GM10248 (cell line): ENCODE data around the gene SVIL.
"Not testable (repeated sequence)": the region's sequence is repeated elsewhere in the genome, so short reads cannot be mapped to it uniquely, and the experiment has no call there.

Experiments used
- CTCF ChIA-PET: fragments of 300-600 bp; sonication (Branson Sonifier 250); formaldehyde crosslinking; extraction: SDS; loops from one replicate; lab custom pipeline; 2021; ENCODE audit warnings: antibody characterized with exemption; lab: Yijun Ruan, JAX
- POLR2A ChIA-PET: fragments of 350-650 bp; sonication (Branson Sonifier 250); formaldehyde crosslinking; extraction: SDS; loops from one replicate; lab custom pipeline; 2020; ENCODE audit warnings: antibody characterized with exemption; lab: Yijun Ruan, JAX
- DNase-seq: peaks from one replicate; pipeline ENCODE4 v3.0.0; 2012; ENCODE audit errors: extremely low spot score
- TF ChIP-seq, protein P1 (sequence below): IDR thresholded peaks from 2 replicates; pipeline ENCODE4 v1.5.1; 2012; ENCODE audit warnings: mild to moderate bottlenecking, low read depth; ENCODE audit errors: extremely low read depth, missing control alignments, control extremely low read depth

The SVIL gene

GRCh38 chr10:29491918-29492317 lies 142.9 kb downstream of the SVIL start:
- CTCF ChIA-PET, result no interaction called here
- TF ChIP-seq, protein P1, sequence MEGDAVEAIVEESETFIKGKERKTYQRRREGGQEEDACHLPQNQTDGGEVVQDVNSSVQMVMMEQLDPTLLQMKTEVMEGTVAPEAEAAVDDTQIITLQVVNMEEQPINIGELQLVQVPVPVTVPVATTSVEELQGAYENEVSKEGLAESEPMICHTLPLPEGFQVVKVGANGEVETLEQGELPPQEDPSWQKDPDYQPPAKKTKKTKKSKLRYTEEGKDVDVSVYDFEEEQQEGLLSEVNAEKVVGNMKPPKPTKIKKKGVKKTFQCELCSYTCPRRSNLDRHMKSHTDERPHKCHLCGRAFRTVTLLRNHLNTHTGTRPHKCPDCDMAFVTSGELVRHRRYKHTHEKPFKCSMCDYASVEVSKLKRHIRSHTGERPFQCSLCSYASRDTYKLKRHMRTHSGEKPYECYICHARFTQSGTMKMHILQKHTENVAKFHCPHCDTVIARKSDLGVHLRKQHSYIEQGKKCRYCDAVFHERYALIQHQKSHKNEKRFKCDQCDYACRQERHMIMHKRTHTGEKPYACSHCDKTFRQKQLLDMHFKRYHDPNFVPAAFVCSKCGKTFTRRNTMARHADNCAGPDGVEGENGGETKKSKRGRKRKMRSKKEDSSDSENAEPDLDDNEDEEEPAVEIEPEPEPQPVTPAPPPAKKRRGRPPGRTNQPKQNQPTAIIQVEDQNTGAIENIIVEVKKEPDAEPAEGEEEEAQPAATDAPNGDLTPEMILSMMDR, result no peak
- DNase-seq, result no peak
- POLR2A ChIA-PET, result no interaction called here

- POLR2A ChIA-PET, DNase-seq, CTCF ChIA-PET: not testable (repeated sequence)
Measured at GRCh38 chr10:29490781-29491280, 143.9 kb downstream of the SVIL start.

DNA sequence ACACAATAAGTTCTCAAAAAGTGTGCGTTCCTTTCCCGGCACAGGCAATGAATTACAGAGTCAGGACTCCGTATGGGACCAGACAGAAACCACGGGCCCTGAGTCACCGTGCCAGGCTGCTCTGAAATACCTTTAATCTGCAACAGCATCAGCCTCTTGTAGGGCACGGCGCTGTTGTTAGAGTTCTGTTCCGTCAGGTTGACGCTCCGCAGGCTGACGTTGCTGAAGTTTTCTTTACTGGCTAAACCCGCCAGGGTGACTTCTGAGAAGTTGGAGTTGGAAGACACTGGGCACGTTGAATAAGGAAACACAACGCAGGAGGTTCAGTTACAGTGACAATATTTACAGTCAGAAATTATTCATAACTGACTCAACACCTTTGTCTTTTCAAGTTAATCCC lies 146.3 kb downstream of the SVIL start:
- POLR2A ChIA-PET, DNase-seq: not testable (repeated sequence)
- CTCF ChIA-PET, result interaction anchor here (1.1 to 1.9 kb wide), 4 partner anchors 8 to 101 kb away, joined by 3 to 4 read pairs (median 4); no protein-coding TSS in a partner anchor

- POLR2A ChIA-PET, DNase-seq: not testable (repeated sequence)
- CTCF ChIA-PET, result interaction anchor here (1.1 to 1.9 kb wide), 6 partner anchors 8 to 101 kb away, joined by 3 to 5 read pairs (median 4); no protein-coding TSS in a partner anchor
Measured at GRCh38 chr10:29487884-29488266, 146.9 kb downstream of the SVIL start.

DNA sequence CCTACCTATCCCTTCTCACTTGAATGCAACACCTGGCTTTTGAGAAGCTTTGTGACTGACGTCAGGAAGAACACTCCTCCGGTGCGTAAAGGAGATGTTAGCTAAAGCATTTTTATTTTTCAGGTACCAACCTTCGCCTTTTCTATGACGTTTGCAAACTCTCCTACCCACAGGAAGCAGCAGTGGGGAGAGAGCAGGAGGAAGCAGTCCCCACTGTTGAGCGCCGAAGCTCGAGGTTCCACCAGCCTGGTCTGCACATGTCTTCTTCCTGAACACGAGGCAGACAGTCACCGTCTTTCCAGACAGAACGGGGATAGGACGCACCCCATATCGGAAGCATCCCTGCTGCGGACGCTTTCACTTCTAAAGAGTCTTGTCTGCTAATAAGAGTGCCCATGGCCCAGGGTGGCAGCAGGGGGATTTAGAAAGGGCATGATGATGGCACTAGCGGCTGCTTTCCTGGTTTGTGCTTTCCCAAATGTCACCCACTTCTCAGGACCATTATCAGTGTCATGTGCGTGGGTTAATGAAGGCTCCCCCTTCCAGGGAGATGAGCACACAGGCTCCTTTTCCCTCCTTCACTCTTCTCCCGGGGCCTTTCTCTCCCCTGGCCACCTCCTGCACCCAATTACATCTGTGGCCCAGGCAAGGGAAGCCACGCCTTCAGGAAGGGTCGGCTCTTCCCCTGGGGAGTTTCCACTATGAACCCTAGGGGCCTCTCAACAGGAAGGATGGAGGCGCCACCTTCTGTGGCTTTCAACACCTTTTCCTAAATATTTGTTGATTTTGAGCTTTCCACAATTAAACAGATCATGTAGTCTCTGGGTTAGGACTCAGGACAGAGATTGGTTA lies 147.5 kb downstream of the SVIL start:
- POLR2A ChIA-PET, DNase-seq: not testable (repeated sequence)
- CTCF ChIA-PET, result interaction anchor here (1.1 to 1.9 kb wide), 7 partner anchors 9 to 100 kb away, joined by 3 to 5 read pairs (median 4); no protein-coding TSS in a partner anchor

GRCh38 chr10:29486433-29486832 lies 148.3 kb downstream of the SVIL start:
- POLR2A ChIA-PET, result no interaction called here
- no peak for DNase-seq
- CTCF ChIA-PET, result interaction anchor here (1.4 to 1.9 kb wide), 2 partner anchors 10 to 28 kb away, joined by 4 read pairs; no protein-coding TSS in a partner anchor

DNA sequence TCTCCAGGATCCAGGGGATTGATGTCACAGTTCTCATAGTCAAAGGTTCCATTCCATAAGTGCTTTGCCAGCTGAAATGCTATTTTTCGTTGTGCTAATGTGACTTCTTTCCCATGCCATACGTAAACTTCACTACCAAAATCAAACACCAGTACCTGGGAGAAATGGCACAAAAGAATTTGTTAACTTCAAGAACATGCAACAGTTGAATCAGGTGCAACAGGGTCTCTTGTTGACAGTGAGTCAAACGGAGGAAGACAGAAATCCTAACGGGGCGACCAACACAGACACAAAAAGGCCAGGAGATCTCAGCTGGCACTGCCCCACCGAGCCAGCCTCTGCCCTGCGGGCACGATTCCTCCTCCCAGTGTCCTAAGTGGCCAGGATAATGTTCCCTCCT lies 150.1 kb downstream of the SVIL start:
- POLR2A ChIA-PET, DNase-seq: not testable (repeated sequence)
- CTCF ChIA-PET, result interaction anchor here (4.0 kb wide), 1 partner anchor 12 kb away, joined by 15 read pairs; no protein-coding TSS in a partner anchor

More at GRCh38 chr10:29486433-29486832, 148.3 kb downstream of the SVIL start:
- TF ChIP-seq, protein P1, result no peak

- DNase-seq, result no peak
- TF ChIP-seq, protein P1, result no peak
- CTCF ChIA-PET, result interaction anchor here (1.1 to 4.0 kb wide), 5 partner anchors 11 to 30 kb away, joined by 3 to 15 read pairs (median 4); no protein-coding TSS in a partner anchor
- POLR2A ChIA-PET, result no interaction called here
Measured at GRCh38 chr10:29482591-29483431, 152.0 kb downstream of the SVIL start.
